HCT116 (cell line): ENCODE results near the gene THSD7A.

Experiments
- EGR1 ChIP-seq: IDR thresholded peaks from 2 replicates; pipeline ENCODE4 v1.6.1; 2012; ENCODE audit warnings: low read depth
- EZH2 ChIP-seq: fragments of 200-600 bp; sonication (generic); IDR thresholded peaks from 2 replicates; pipeline ENCODE4 v1.6.1; 2017; ENCODE audit warnings: antibody characterized with exemption, mixed run types
- POLR2A ChIP-seq: IDR thresholded peaks from 2 replicates; pipeline ENCODE4 v1.7.0; 2011; ENCODE audit warnings: borderline replicate concordance; ENCODE audit not compliant: insufficient read depth, insufficient read length; ENCODE audit errors: extremely low read depth
- POLR2AphosphoS5 ChIP-seq: IDR thresholded peaks from 2 replicates; pipeline ENCODE4 v1.6.1; 2011; ENCODE audit warnings: mild to moderate bottlenecking, low read depth, low read length, moderate library complexity
- SP1 ChIP-seq: IDR thresholded peaks from 2 replicates; pipeline ENCODE4 v1.6.1; 2012; ENCODE audit warnings: low read depth
- ZFX ChIP-seq: fragments of 450-650 bp; IDR thresholded peaks from 2 replicates; pipeline ENCODE4 v1.6.1; 2017
- TF ChIP-seq, protein P1 (sequence below), 3 experiments: fragments of 200-600 bp in 1 of 3; sonication (generic) in 1 of 3; IDR thresholded peaks in 2 of 3; conservative IDR thresholded peaks in 1 of 3; 2 replicates each; pipeline ENCODE4 v1.5.1; 2012 to 2017; ENCODE audit warnings: low read depth in 2 of 3, low read length in 2 of 3, antibody characterized with exemption in 1 of 3, borderline replicate concordance in 1 of 3, control low read depth in 1 of 3, mild to moderate bottlenecking in 1 of 3, mixed read lengths in 1 of 3, mixed run types in 1 of 3, moderate library complexity in 1 of 3; ENCODE audit not compliant: insufficient read depth in 1 of 3
- TF ChIP-seq, protein P2 (sequence below): IDR thresholded peaks from 2 replicates; pipeline ENCODE4 v1.6.1; 2012; ENCODE audit warnings: low read depth

DNA sequence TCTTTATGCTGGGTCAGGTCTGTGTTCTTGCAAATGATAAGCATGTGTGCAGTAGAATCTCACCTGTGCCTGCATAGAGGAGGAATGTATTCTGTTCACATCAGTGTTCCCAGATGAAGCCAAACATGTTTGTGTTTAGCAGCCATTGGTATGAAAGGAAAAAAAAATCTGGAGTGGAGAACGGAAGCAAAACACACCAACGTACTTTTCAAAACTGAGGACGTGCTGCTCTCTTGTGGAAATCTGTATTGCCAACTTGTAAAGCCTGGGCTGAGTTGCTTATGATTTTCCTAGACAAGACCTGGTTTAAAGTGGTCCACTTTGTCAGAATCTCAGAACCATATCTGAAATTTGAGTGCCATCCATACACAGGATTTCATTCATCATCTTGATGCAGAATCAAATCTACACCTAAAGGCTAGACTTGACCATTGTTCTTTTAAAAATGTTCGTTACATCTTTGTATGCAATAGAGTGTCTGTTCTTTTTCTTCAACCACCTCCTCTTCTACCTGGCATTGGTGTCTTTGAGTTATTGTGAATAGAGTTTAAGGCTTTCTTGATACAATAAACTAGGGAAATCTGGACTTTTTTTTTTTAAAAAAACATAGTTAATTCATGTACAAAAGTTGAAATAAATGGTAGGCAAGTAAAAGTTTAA is 490.6 kb downstream of the THSD7A start:
- TF ChIP-seq, protein P1, sequence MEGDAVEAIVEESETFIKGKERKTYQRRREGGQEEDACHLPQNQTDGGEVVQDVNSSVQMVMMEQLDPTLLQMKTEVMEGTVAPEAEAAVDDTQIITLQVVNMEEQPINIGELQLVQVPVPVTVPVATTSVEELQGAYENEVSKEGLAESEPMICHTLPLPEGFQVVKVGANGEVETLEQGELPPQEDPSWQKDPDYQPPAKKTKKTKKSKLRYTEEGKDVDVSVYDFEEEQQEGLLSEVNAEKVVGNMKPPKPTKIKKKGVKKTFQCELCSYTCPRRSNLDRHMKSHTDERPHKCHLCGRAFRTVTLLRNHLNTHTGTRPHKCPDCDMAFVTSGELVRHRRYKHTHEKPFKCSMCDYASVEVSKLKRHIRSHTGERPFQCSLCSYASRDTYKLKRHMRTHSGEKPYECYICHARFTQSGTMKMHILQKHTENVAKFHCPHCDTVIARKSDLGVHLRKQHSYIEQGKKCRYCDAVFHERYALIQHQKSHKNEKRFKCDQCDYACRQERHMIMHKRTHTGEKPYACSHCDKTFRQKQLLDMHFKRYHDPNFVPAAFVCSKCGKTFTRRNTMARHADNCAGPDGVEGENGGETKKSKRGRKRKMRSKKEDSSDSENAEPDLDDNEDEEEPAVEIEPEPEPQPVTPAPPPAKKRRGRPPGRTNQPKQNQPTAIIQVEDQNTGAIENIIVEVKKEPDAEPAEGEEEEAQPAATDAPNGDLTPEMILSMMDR (IDR thresholded peaks at IDR 0.05 in 2 of 3, conservative IDR thresholded peaks at IDR 0.05 in 1 of 3; ENCODE audit: borderline replicate concordance in 1 of 3, insufficient read depth in 1 of 3, low read depth in 2 of 3, low read length in 2 of 3), result peak in 2 of 3 experiments; percentile 5 to 38; a peak in 2 of 6 replicates
- no peak for TF ChIP-seq POLR2AphosphoS5
- TF ChIP-seq ZFX, result no peak
- TF ChIP-seq, protein P2, sequence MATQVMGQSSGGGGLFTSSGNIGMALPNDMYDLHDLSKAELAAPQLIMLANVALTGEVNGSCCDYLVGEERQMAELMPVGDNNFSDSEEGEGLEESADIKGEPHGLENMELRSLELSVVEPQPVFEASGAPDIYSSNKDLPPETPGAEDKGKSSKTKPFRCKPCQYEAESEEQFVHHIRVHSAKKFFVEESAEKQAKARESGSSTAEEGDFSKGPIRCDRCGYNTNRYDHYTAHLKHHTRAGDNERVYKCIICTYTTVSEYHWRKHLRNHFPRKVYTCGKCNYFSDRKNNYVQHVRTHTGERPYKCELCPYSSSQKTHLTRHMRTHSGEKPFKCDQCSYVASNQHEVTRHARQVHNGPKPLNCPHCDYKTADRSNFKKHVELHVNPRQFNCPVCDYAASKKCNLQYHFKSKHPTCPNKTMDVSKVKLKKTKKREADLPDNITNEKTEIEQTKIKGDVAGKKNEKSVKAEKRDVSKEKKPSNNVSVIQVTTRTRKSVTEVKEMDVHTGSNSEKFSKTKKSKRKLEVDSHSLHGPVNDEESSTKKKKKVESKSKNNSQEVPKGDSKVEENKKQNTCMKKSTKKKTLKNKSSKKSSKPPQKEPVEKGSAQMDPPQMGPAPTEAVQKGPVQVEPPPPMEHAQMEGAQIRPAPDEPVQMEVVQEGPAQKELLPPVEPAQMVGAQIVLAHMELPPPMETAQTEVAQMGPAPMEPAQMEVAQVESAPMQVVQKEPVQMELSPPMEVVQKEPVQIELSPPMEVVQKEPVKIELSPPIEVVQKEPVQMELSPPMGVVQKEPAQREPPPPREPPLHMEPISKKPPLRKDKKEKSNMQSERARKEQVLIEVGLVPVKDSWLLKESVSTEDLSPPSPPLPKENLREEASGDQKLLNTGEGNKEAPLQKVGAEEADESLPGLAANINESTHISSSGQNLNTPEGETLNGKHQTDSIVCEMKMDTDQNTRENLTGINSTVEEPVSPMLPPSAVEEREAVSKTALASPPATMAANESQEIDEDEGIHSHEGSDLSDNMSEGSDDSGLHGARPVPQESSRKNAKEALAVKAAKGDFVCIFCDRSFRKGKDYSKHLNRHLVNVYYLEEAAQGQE, result no peak
- no peak for TF ChIP-seq SP1
- no peak for TF ChIP-seq EGR1
- TF ChIP-seq EZH2, result no peak
- no peak for TF ChIP-seq POLR2A
